ENCODE measurements around the gene FYB1.

FYB1 gene

GRCh38 chr5:39206630-39207321, 12.6 kb downstream of the FYB1 start:
- DNase-seq (ENCODE audit: low read depth in 1 of 2, low spot score in 1 of 2): no peak

DNA sequence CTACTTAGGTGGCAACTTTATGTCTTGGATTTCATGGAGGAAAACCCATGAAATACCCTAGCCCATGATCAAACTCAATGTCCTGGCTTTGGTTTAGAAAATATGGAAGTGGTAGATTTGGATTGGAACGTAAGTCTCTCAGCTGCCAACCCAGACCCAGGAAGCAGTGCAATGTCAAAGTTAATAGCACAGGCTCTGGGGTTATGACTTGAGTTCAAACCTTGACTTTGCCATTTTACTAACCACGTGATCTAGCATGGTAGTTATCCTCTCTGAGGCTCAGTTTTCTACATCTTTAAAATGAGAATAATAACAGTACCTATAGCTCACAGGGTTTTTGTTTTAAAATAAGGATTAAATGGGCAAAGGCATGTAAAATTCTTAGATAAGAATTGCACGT, 13.8 kb downstream of the FYB1 start:
- DNase-seq (ENCODE audit: low read depth in 1 of 2, low spot score in 1 of 2): no peak

GRCh38 chr5:39203951-39204350, 15.4 kb downstream of the FYB1 start:
- DNase-seq (ENCODE audit: low read depth in 1 of 2, low spot score in 1 of 2): no peak

DNA sequence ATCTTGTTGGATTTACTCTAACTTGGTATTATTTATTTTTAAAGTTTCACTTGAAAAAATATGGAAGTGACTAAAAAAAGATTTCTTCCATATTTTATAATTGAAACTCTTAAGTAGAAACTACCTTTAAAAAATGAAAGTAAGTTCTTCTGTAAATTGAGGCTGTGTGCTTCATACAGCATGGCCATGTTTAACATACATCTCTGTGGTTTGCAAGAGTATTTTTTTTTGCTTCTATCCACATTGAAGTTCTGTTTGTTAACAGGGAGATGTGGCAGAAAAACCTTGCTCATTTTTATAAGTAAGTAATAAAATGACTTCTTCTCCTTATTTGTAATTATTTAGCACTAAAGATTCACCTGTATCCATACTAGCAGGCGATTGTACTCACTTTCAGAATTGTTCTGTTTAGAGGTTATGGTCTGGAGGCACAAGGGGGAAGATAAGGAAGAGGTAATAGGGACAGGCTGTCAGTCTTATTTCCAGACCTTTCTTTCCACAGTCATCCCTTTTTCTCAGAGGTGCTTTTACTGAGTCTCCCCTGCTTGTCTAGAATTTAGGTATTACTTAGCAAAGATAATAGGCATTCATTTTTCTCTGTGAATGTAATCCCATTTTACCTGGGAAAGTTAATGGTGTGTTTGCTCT, 16.0 kb downstream of the FYB1 start:
- no peak for DNase-seq (ENCODE audit: low read depth in 1 of 2, low spot score in 1 of 2)

GRCh38 chr5:39202597-39203274, 16.6 kb downstream of the FYB1 start:
- no peak for DNase-seq (ENCODE audit: low read depth in 1 of 2, low spot score in 1 of 2)

DNA sequence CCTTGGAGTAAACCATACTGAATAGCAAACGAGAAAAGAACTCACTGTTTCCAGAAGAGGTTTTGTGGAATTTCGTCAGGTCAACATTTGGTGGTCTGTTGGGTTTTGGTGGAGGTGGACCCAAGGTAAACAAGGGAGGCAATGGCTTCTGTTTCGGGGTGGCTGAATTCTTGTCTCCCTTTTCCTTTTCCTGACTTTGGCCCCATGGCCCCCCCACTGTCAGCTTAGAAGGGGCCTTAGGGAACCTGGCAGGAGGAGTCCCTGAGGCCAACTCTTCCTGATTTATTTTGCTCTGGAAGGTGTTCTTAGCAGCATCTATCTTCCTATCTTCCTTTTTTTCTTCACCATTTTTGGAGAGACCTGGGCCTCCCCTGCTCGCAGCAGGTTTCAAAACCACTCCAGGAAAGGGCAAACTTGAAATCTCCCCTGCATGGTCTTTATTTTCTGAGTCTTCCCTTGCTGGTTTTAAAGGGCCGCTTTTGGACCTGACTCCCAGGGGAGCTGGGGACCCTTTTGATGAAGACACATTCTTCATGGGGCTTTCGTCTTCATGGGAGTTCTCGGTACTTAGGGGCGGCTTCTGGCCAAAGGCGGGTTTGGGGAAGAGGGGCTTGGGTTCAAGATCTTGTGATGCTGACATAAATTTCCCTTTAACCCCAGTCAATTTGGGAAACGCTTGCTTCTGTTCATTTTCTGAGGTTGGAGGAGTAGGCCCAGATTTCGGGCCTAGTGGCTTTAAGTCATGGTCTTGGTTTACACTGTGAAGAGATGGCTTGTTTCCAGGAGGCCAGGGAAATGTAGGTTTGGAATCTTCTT, 17.4 kb downstream of the FYB1 start:
- DNase-seq (ENCODE audit: low read depth in 1 of 2, low spot score in 1 of 2): no peak

- DNase-seq (ENCODE audit: low read depth in 1 of 2, low spot score in 1 of 2): no peak
Measured at GRCh38 chr5:39201160-39201780, 18.1 kb downstream of the FYB1 start.

GRCh38 chr5:39200081-39200480, 19.3 kb downstream of the FYB1 start:
- DNase-seq (ENCODE audit: low read depth in 1 of 2, low spot score in 1 of 2): no peak

GRCh38 chr5:39199335-39199734, 20.0 kb downstream of the FYB1 start:
- no peak for DNase-seq (ENCODE audit: low read depth in 1 of 2, low spot score in 1 of 2)

- no peak for DNase-seq (ENCODE audit: low read depth in 1 of 2, low spot score in 1 of 2)
Measured at GRCh38 chr5:39198127-39198526, 21.2 kb downstream of the FYB1 start.

- DNase-seq (ENCODE audit: low read depth in 1 of 2, low spot score in 1 of 2): no peak
Measured at GRCh38 chr5:39197556-39197955, 21.8 kb downstream of the FYB1 start.

GRCh38 chr5:39195198-39195826, 24.1 kb downstream of the FYB1 start:
- no peak for DNase-seq (ENCODE audit: low read depth in 1 of 2, low spot score in 1 of 2)

GRCh38 chr5:39194466-39195136, 24.8 kb downstream of the FYB1 start:
- DNase-seq (ENCODE audit: low read depth in 1 of 2, low spot score in 1 of 2): no peak

DNA sequence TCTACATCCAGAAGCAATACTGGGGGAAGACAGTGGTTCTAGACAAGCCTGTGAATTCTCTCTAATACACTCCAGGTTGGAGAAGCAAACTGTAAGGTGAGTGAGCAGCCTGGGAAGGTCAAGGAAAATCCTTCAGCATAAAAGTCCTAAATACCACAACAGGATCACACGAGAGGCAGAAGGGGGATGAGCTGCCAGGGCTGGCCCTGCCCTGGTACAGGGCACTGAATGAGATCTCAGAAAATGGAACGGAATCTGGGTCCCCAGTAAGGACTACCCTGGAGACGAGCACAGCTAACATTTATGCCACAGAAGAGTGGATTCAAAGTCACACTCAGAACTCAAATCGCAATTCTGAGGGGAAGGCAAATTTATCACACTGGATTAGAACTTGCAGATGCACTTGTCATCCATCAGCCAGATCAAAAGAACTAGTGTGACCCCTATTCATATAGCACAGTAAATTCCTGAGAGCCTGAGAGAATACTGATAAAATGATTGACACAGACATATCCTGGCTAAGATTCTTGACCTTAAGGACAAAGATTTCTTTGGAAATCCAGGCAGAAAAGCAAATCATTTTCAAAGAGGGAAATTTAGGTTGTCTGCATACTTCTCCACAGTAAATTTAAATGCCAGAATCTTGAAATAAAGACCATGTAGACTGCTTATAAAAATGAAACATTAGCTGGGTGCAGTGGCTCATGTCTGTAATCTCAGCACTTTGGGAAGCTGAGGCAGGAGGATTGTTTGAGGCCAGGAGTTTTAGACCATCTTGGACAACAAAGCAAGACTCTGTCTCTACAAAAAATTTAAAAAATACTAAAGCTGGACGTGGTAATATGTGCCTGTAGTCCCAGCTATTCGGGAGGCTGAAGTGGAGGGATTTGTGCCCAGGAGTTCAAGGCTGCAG, 25.6 kb downstream of the FYB1 start:
- DNase-seq (ENCODE audit: low read depth in 1 of 2, low spot score in 1 of 2): no peak

- DNase-seq (ENCODE audit: low read depth in 1 of 2, low spot score in 1 of 2): no peak
Measured at GRCh38 chr5:39192450-39193160, 26.8 kb downstream of the FYB1 start.

- DNase-seq (ENCODE audit: low read depth in 1 of 2, low spot score in 1 of 2): no peak
Measured at GRCh38 chr5:39191216-39191615, 28.1 kb downstream of the FYB1 start.

DNA sequence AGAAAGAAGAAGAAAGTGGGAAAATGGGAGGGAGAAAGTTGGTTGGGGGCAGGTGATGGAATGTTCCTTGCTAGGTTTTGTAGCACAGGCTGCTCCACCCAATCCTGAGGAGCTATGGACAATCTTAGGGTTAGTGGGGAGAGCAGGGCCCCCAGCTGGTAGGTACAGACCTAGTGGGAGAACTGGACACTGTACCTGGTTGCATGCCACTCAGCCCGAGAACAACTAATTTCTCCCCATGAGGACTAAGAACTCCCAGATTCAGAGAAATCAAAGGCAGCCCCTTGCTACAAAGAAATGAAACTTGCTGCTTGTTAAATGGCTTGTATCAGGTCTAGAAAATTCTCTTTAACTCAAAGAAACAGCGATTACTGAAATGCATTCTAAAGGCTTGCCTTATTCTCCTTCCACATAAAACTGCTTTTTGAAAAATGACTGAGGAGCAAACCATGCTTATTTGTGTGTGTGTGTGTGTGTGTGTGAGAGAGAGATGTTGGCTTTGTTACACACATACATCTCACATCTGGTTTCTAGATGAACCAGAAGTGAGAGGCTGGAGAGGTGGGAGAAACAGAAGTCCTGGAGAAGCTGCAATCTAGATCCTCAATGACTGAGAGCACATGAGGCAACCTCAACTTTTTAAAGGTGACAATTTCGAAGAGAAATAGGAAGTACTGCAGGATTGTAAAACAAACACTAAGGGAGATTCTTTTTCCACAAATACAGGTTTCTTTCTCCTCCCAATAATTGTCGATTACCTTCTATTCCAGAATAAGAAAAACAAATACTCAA, 28.9 kb downstream of the FYB1 start:
- no peak for DNase-seq (ENCODE audit: low read depth in 1 of 2, low spot score in 1 of 2)

Data from activated T-helper 1 cell treated with anti-CD3 and anti-CD28 coated beads, Interleukin-2, amount 50 U/mL, for 16 hours (primary cell).